ENCODE results near the gene POU2F2. TPM values are rescaled to one million over a fixed set of nuclear protein-coding genes. Genes with fewer than 3 reads are reported as not detected.
"Not testable (repeated sequence)": the region's sequence is repeated elsewhere in the genome, so short reads cannot be mapped to it uniquely, and the experiment has no call there.

POU2F2 gene
- total and polyA plus RNA-seq, 12 donors, result 0.72 to 17.2 (median 3.1) TPM

GRCh38 chr19:42051166-42052115, 80.8 kb downstream of the POU2F2 start:
- TF ChIP-seq POLR2A (IDR thresholded peaks at IDR 0.05), result no peak
- TF ChIP-seq CTCF (IDR thresholded peaks at IDR 0.05), result no peak
- Histone ChIP-seq H3K9me3 (replicated peaks in 1 of 3) (no peaks in the 10 kb centered on the region), H3K27ac (no peak overlapping the region), H3K4me3 (no peak overlapping the region), H3K36me3 (replicated peaks in 1 of 2) (no peaks in the 10 kb centered on the region), H3K4me1 (replicated peaks in 1 of 2) (peaks cover 0 to 5% of the 10 kb centered on the region in 2 donors), H3K27me3 (no peaks in the 10 kb centered on the region)
- intact Hi-C loops (cut with DNase I), result no loop called here
- 92 to 94% (median 93%) methylated on average over 12 to 14 of the region's 14 CpGs for WGBS, 4 donors
- DNase-seq, result no peak

- no peak for DNase-seq
- no peaks in the 10 kb centered on the region for H3K36me3 ChIP-seq (replicated peaks in 1 of 2)
- 49 to 62% (median 56%) methylated on average over 4 of the region's 4 CpGs for WGBS, 4 donors
- no peak overlapping the region for H3K27ac ChIP-seq
- intact Hi-C loops (cut with DNase I), result no loop called here
- H3K4me3 ChIP-seq, result peak overlapping the region in 1 of 4 donors; percentile 23
- peaks cover 0 to 5% of the 10 kb centered on the region in 2 donors for H3K4me1 ChIP-seq (replicated peaks in 1 of 2)
- no peaks in the 10 kb centered on the region for H3K27me3 ChIP-seq
- no peak for TF ChIP-seq CTCF (IDR thresholded peaks at IDR 0.05)
- no peak for TF ChIP-seq POLR2A (IDR thresholded peaks at IDR 0.05)
- no peaks in the 10 kb centered on the region for H3K9me3 ChIP-seq (replicated peaks in 1 of 3)
These were observed 83.3 kb downstream of the POU2F2 start for GRCh38 chr19:42048992-42049391.

DNA sequence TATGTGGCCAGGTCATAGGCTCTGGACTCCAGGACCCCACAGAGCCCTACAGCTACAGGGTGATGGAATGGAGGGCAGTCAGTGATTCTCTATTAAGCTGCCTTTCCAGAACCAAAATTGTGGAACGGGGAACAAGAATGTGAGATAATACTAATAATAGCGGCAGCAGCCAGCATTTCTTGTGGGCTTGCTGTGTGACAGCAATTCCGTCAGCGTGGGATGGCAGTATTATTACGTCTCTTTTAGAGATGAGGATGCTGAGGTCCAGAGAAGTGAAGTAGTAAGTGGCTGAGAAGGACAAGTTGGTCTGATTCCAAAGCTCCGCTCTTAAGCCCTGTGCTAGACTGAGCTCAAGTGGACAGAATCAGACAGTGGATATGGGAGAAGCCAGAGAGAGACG, 86.7 kb downstream of the POU2F2 start:
- no peaks in the 10 kb centered on the region for H3K36me3 ChIP-seq (replicated peaks in 1 of 2)
- H3K4me1 ChIP-seq (replicated peaks in 1 of 2), result peaks cover 0 to 5% of the 10 kb centered on the region in 2 donors
- H3K27me3 ChIP-seq, result no peaks in the 10 kb centered on the region
- intact Hi-C loops (cut with DNase I), result no loop called here
- TF ChIP-seq POLR2A (IDR thresholded peaks at IDR 0.05) (no peak), CTCF (IDR thresholded peaks at IDR 0.05) (no peak)
- H3K27ac ChIP-seq, result no peak overlapping the region
- no peak overlapping the region for H3K4me3 ChIP-seq
- no peaks in the 10 kb centered on the region for H3K9me3 ChIP-seq (replicated peaks in 1 of 3)
- no peak for DNase-seq
- 83 to 91% (median 88%) methylated on average over 7 of the region's 7 CpGs for WGBS, 4 donors

DNA sequence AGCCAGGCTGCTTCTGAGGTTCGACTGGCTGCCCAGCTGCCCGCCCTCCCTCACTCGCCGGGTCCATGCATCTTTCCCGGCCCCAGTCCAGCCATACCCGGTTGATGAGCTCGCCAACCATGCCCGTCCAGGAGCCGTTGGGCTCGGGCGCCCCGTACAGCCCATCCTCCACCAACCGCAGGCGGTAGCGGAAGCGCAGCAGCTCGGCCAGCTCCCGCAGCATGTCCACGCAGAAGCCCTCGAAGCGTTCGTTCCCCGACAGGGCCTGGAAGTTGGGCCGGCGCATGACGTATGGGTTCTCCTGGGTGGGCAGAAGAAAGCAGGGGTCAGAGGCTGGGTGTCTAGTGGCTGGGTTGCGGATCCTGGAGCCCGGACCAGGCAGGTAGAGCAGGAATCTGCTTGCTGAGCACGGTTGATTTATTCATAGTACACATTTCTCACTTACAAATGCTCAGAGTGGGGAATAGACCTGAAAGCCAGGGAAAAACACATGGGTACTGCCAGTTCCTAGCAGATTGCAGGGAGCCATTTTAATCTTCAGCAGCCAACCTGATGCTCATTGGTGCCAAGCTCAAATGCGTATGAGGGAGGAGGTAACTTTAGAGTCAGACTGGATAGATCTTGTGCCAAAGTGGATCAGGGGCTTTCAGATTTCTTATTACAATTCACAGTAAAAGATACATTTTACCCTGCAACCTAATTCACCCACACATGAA, 89.6 kb downstream of the POU2F2 start:
- H3K27ac ChIP-seq, result no peak overlapping the region
- no peak for DNase-seq
- H3K27me3 ChIP-seq, result no peaks in the 10 kb centered on the region
- H3K4me3 ChIP-seq, result no peak overlapping the region
- H3K9me3 ChIP-seq (replicated peaks in 1 of 3), result no peaks in the 10 kb centered on the region
- no peaks in the 10 kb centered on the region for H3K36me3 ChIP-seq (replicated peaks in 1 of 2)
- intact Hi-C loops (cut with DNase I), result no loop called here
- 85 to 87% (median 86%) methylated on average over 14 to 30 of the region's 30 CpGs for WGBS, 4 donors
- TF ChIP-seq CTCF (IDR thresholded peaks at IDR 0.05), result no peak
- TF ChIP-seq POLR2A (IDR thresholded peaks at IDR 0.05), result no peak
- no peaks in the 10 kb centered on the region for H3K4me1 ChIP-seq (replicated peaks in 1 of 2)

DNA sequence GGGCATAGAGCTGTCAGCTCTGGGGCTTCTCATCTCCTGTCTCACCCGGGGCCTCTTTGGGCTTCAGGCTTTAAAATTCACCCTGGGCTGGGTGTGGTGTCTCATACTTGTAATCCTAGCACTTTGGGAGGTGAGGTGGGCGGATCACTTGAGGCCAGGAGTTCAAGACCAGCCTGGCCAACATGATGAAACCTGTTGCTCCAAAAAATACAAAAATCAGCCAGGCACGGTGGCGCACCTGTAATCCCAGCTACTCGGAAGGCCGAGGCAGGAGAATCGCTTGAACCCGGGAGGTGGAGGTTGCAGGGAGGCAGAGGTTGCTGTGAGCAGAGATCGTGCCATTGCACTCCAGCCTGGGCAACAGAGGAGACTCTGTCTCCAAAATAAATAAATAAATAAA, 91.8 kb downstream of the POU2F2 start:
- H3K4me1 ChIP-seq (replicated peaks in 1 of 2); H3K27ac ChIP-seq; H3K9me3 ChIP-seq (replicated peaks in 1 of 3); H3K4me3 ChIP-seq; H3K27me3 ChIP-seq; H3K36me3 ChIP-seq (replicated peaks in 1 of 2); DNase-seq; intact Hi-C loops (cut with DNase I): not testable (repeated sequence)
- 86 to 95% (median 89%) methylated on average over 8 to 9 of the region's 9 CpGs for WGBS, 4 donors

Data from adrenal gland (tissue), 12 donors.